HG03469 (cell line): ENCODE data around the gene OR4P4.
A peak's percentile ranks its signal among the peaks of the same experiment; 100 is the strongest.

ENCODE experiments used
- ATAC-seq: cut with Tn5 transposase; IDR thresholded peaks from one replicate; pipeline ENCODE4 v1.9.1; 2021; ENCODE audit warnings: mild to moderate bottlenecking, moderate library complexity, moderate number of reproducible peaks; ENCODE audit not compliant: unreplicated experiment

Gene OR4P4

GRCh38 chr11:55634813-55635212 lies at the start of gene OR4P4:
Gene OR4P4 (plus strand): TSS chr11:55635113.
- ATAC-seq: no peak

GRCh38 chr11:55607545-55607944 lies 27.4 kb upstream of the OR4P4 start, which contains the start of gene OR4C11:
Gene OR4C11 (minus strand): TSS chr11:55607645. CDS start chr11:55604373, 3,272 bp downstream.
- ATAC-seq: no peak

- ATAC-seq: no peak
Observed at GRCh38 chr11:55624531-55624930, 10.4 kb upstream of the OR4P4 start.

GRCh38 chr11:55648027-55648426 lies 13.1 kb downstream of the OR4P4 start, which contains the start of gene OR4S2:
Gene OR4S2 (plus strand): TSS chr11:55648327. CDS start chr11:55650904, 2,577 bp downstream.
- no peak for ATAC-seq

GRCh38 chr11:55652560-55652959 lies 17.6 kb downstream of the OR4P4 start:
- ATAC-seq: no peak

- ATAC-seq: no peak
Observed at GRCh38 chr11:55655096-55655495, 20.2 kb downstream of the OR4P4 start.

- peak; percentile 96 for ATAC-seq
Observed at GRCh38 chr11:55658031-55658573, 23.2 kb downstream of the OR4P4 start.

GRCh38 chr11:55658608-55659007 lies 23.7 kb downstream of the OR4P4 start:
- peak; percentile 25 for ATAC-seq

- ATAC-seq: no peak
Observed at GRCh38 chr11:55661901-55662300, 27.0 kb downstream of the OR4P4 start, which contains the start of gene OR4C6. Gene OR4C6 (plus strand): TSS chr11:55662201. CDS start chr11:55665167, 2,966 bp downstream.

- no peak for ATAC-seq
Observed at GRCh38 chr11:55669376-55669775, 34.5 kb downstream of the OR4P4 start.

- no peak for ATAC-seq
Observed at GRCh38 chr11:55673860-55674259, 38.9 kb downstream of the OR4P4 start.
